K562 (cell line): Measurements from ENCODE around the gene BMP2K. TPM values are rescaled to one million over a fixed set of nuclear protein-coding genes. Genes with fewer than 3 reads are reported as not detected.

Source experiments
- ATAC-seq: fragments of 200-7000 bp; cut with Tn5 transposase; 3 replicates; pipeline ENCODE4 v1.9.1; 2020; ENCODE audit warnings: moderate library complexity
- BruUV-seq: library from RNA; stranded (reverse); fragments of 400-500 nt; replicated peaks from 2 replicates; lab custom pipeline; 2021; lab: Mats Ljungman, UMichigan
- CTCF ChIA-PET: fragments of 300-600 bp; formaldehyde crosslinking; extraction: SDS; loops from one replicate; lab custom pipeline; 2021; ENCODE audit warnings: low intra/inter-chr PET ratio; lab: Yijun Ruan, JAX
- POLR2A ChIA-PET: fragments of 300-600, 350-650 bp; sonication (Branson Sonifier 250); formaldehyde crosslinking; extraction: SDS; loops from one replicate; lab custom pipeline; 2021; ENCODE audit warnings: antibody characterized with exemption, inconsistent platforms; lab: Yijun Ruan, JAX
- DNase-seq, 4 experiments: peaks; one replicate each; pipeline versions ENCODE4 v3.0.0 to v3.0.0-alpha.2; 2011 to 2018; ENCODE audit warnings: low spot score in 3 of 4, mixed read lengths in 3 of 4; ENCODE audit errors: extremely low read depth in 1 of 4
- FAIRE-seq: peaks from 2 replicates; lab custom pipeline; 2011; peaks lifted over from hg19 to GRCh38; lab: Jason Lieb, UNC
- H2AFZ ChIP-seq: 2 replicates; pipeline ENCODE4 v1.6.0; 2011; ENCODE audit warnings: low read depth, low read length, control low read depth, inconsistent platforms
- H3K27ac ChIP-seq: fragments of 200-600 bp; 3 replicates; pipeline ENCODE4 v1.8.0; 2011; ENCODE audit warnings: low read depth, mild to moderate bottlenecking, control low read depth, inconsistent platforms, low read length, moderate library complexity, mixed read lengths; ENCODE audit errors: extremely low read depth
- H3K27me3 ChIP-seq, 2 experiments: fragments of 300-600 bp in 1 of 2; 2 replicates in 1 of 2; 3 replicates in 1 of 2; pipeline versions ENCODE4 v1.6.0 to v1.8.0; 2011; ENCODE audit warnings: inconsistent platforms in 2 of 2, low read length in 2 of 2, mild to moderate bottlenecking in 1 of 2, mixed read lengths in 1 of 2, moderate library complexity in 1 of 2; ENCODE audit not compliant: control insufficient read depth in 2 of 2, insufficient read depth in 2 of 2
- H3K36me3 ChIP-seq: fragments of 300-600 bp; 3 replicates; pipeline ENCODE4 v1.8.0; 2011; ENCODE audit warnings: mild to moderate bottlenecking, low read length, inconsistent platforms; ENCODE audit not compliant: control insufficient read depth, insufficient read depth
- H3K4me1 ChIP-seq, 2 experiments: fragments of 200-600 bp in 1 of 2; replicated peaks in 1 of 2; 2 replicates in 1 of 2; 3 replicates in 1 of 2; pipeline versions ENCODE4 v1.5.1 to v1.8.0; 2011; ENCODE audit warnings: inconsistent platforms in 2 of 2, low read length in 2 of 2, mild to moderate bottlenecking in 1 of 2, mixed read lengths in 1 of 2, moderate library complexity in 1 of 2; ENCODE audit not compliant: control insufficient read depth in 2 of 2, insufficient read depth in 2 of 2
- H3K4me2 ChIP-seq: 2 replicates; pipeline ENCODE4 v1.6.1; 2011; ENCODE audit warnings: low read length, control low read depth, inconsistent platforms, mixed read lengths; ENCODE audit not compliant: insufficient read depth
- H3K4me3 ChIP-seq: fragments of 200-600 bp; sonication (generic), shearing (Covaris generic); 2 replicates; pipeline ENCODE4 v1.5.1; 2016; ENCODE audit warnings: control low read depth, inconsistent platforms
- H3K79me2 ChIP-seq: fragments of 200-600 bp; 3 replicates; pipeline ENCODE4 v1.8.0; 2011; ENCODE audit warnings: low read length, inconsistent platforms; ENCODE audit not compliant: control insufficient read depth, insufficient read depth
- H3K9ac ChIP-seq, 2 experiments: 2 replicates each; pipeline versions ENCODE4 v1.6.0 to v1.6.1; 2011; ENCODE audit warnings: low read depth in 2 of 2, low read length in 2 of 2, control low read depth in 1 of 2, inconsistent platforms in 1 of 2, mild to moderate bottlenecking in 1 of 2, mixed read lengths in 1 of 2; ENCODE audit not compliant: insufficient read depth in 1 of 2
- H3K9me1 ChIP-seq: one replicate; pipeline ENCODE4 v1.6.0; 2011; ENCODE audit warnings: inconsistent platforms, mild to moderate bottlenecking, low read length, moderate library complexity; ENCODE audit not compliant: control insufficient read depth, insufficient read depth
- H3K9me3 ChIP-seq: replicated peaks from 2 replicates; pipeline ENCODE4 v1.5.1; 2011; ENCODE audit warnings: low read depth, low read length, inconsistent platforms; ENCODE audit not compliant: control insufficient read depth, insufficient read depth
- H4K20me1 ChIP-seq: replicated peaks from 2 replicates; pipeline ENCODE4 v1.6.1; 2011; ENCODE audit warnings: low read length, inconsistent platforms, mixed read lengths; ENCODE audit not compliant: control insufficient read depth, insufficient read depth
- HMG20B ChIP-seq: fragments of 250-450 bp; sonication (Bioruptor Pico); IDR thresholded peaks from 2 replicates; pipeline ENCODE4 v1.5.0; 2021; ENCODE audit warnings: mild to moderate bottlenecking
- KHSRP ChIP-seq: fragments of 450-650 bp; IDR thresholded peaks from 2 replicates; pipeline ENCODE4 v1.6.1; 2017
- POLR2H ChIP-seq: IDR thresholded peaks from 2 replicates; pipeline ENCODE4 v1.6.1; 2016; ENCODE audit warnings: missing genetic modification characterization, low read depth, mild to moderate bottlenecking, control low read depth, missing compliant biosample characterization, moderate library complexity
- SMARCA4 ChIP-seq: fragments of 450-650 bp; IDR thresholded peaks from 2 replicates; pipeline ENCODE4 v1.6.1; 2016
- WGBS: fragments of 100-300 bp; shearing (Covaris generic); methylation state at CpG from one replicate; pipeline ENCODE4 v1.1.6; 2016; ENCODE audit warnings: low coverage, mixed read lengths; ENCODE audit not compliant: insufficient coverage; ENCODE audit errors: missing lambda C conversion rate; 5-methylcytosine and 5-hydroxymethylcytosine counted together
- in situ Hi-C: fragments of 300-500 bp; cut with MboI; formaldehyde crosslinking; loops from 4 replicates; pipeline ENCODE4 v1.15.0; 2018; ENCODE audit warnings: inconsistent platforms, mixed read lengths
- intact Hi-C: fragments of 100-400 bp; cut with micrococcal nuclease; formaldehyde crosslinking; loops from 2 replicates; pipeline ENCODE4 v1.14.2; 2022
- polyA plus RNA-seq, 8 experiments: library from polyadenylated mRNA; depleted of rRNA in 4 of 8; stranded (reverse) in 5 of 8; unstranded in 3 of 8; fragments of >200 nt; fragmentation: Nextera tagmentation in 2 of 8; fragmentation: Illumina TruSeq in 1 of 8; extraction: Ambion mirVana in 2 of 8; extraction: Trizol in 1 of 8; gene quantifications; 2 replicates each; pipeline versions ENCODE4 v1.2.1 to v1.2.3, GENCODE V29; 2011 to 2014; ENCODE audit warnings: inconsistent platforms in 1 of 8, missing spikeins in 1 of 8
- total RNA-seq, 7 experiments: library from RNA; depleted of rRNA in 6 of 7; stranded (reverse); fragments of >200 nt in 6 of 7; fragmentation: Illumina TruSeq in 2 of 7; extraction: Trizol in 2 of 7; gene quantifications; 2 replicates each; pipeline versions ENCODE4 v1.2.1 to v1.2.3, GENCODE V29; 2011 to 2021; ENCODE audit warnings: low replicate concordance in 1 of 7
- TF ChIP-seq, protein P1 (sequence below): fragments of 450-650 bp; IDR thresholded peaks from 2 replicates; pipeline ENCODE4 v1.6.1; 2018; ENCODE audit not compliant: partially characterized antibody
- TF ChIP-seq, protein P2 (sequence below): sonication (generic); formaldehyde crosslinking; IDR thresholded peaks from 2 replicates; pipeline ENCODE4 v1.8.0; 2022; ENCODE audit warnings: mild to moderate bottlenecking, low read depth, missing genetic modification reagents

BMP2K gene
- total and polyA plus RNA-seq, 9 of the 15 experiments (the other 6 are each of a cell fraction or from before 2014, with no cell fraction given), result 17.0 to 217 (median 104) TPM

DNA sequence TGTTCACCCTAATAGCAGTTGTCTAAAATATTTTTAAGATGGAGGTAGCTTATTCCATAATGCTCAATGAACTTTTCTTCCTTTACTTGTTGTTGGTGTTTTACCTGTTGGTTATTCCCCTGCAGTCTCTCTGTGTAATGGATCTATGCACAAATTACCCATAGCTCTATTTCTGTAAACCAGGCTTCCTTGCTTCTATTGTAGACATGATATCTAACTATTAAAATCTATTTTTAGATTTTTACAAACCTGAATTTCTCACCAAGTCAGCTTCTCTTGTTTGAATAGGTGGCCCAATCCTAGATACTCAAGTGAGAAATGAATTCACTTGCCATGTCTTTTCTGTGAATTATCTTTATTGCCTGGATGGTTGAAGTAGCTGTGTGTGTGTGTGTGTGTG, 24.8 kb downstream of the BMP2K start:
- TF ChIP-seq SMARCA4, result 0 out of 2 replicates have a peak, but pooled peaks have one; percentile 37
- TF ChIP-seq KHSRP, result no peak
- H3K27ac ChIP-seq, result peak overlapping the region; percentile 55; the same call in 2 of the 3 replicates
- peaks cover 9% of the 10 kb centered on the region; the same call in 1 of the 2 replicates for H4K20me1 ChIP-seq
- intact Hi-C loops, result no loop called here
- BruUV-seq, result no TSS peak
- DNase-seq (no peak), ATAC-seq (peak; percentile 13), FAIRE-seq (no peak)
- H3K36me3 ChIP-seq, result peaks cover 63% of the 10 kb centered on the region
- H3K9me3 ChIP-seq, result 0 out of 2 replicates have a peak, but pooled peaks cover under 1% of the 10 kb centered on the region
- peaks cover 0 to 27% of the 10 kb centered on the region in 2 experiments; a peak in 3 of 5 replicates for H3K4me1 ChIP-seq
- no peaks in the 10 kb centered on the region for H3K9me1 ChIP-seq
- ChIA-PET POLR2A (interaction anchor here (0.8 to 1.6 kb wide), 7 partner anchors 9 to 179 kb away, joined by 3 to 5 read pairs (median 3); no protein-coding TSS in a partner anchor), CTCF (no interaction called here)
- in situ Hi-C loops, result no loop called here
- H3K4me2 ChIP-seq, result no peak overlapping the region
- H3K4me3 ChIP-seq, result no peak overlapping the region
- no peak overlapping the region for H3K9ac ChIP-seq
- no peaks in the 10 kb centered on the region for H3K27me3 ChIP-seq
- peaks cover 97% of the 10 kb centered on the region for H3K79me2 ChIP-seq
- no peak overlapping the region for H2AFZ ChIP-seq

DNA sequence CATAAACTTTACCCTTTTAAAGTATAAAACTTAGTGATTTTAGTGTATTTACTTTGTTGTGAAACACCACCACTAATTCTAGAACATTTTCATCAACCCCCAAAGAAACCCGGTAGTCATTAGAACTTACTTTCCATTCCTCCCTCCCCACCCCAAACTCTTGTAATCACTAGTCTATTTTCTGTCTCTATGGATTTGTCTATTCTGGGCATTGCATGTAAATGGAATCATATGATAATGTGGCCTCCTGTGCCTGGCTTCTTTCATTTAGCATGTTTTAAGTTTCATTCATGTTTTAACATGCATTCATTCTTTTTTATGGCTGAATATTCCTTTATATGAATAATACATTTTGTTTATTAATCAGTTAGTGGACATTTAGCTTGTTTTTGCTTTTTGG, 27.8 kb downstream of the BMP2K start:
- Histone ChIP-seq H3K36me3 (peaks cover 50% of the 10 kb centered on the region), H3K27me3 (no peaks in the 10 kb centered on the region), H3K4me1 (peaks cover 0 to 27% of the 10 kb centered on the region in 2 experiments; a peak in 3 of 5 replicates), H3K9me3 (peaks cover 4% of the 10 kb centered on the region; the same call in 1 of the 2 replicates), H3K4me3 (no peak overlapping the region), H2AFZ (no peak overlapping the region), H3K9ac (no peak overlapping the region), H3K79me2 (peaks cover 100% of the 10 kb centered on the region), H3K9me1 (no peaks in the 10 kb centered on the region), H3K27ac (no peak overlapping the region), H3K4me2 (no peak overlapping the region), H4K20me1 (peaks cover 9% of the 10 kb centered on the region; the same call in 1 of the 2 replicates)
- no peak for DNase-seq
- intact Hi-C loops (no loop called here), in situ Hi-C loops (no loop called here)
- 69% methylated on average over 1 of the region's 1 CpG for WGBS
- ATAC-seq, result no peak
- CTCF ChIA-PET, result no interaction called here
- BruUV-seq, result no TSS peak
- POLR2A ChIA-PET, result no interaction called here
- TF ChIP-seq, protein P1, sequence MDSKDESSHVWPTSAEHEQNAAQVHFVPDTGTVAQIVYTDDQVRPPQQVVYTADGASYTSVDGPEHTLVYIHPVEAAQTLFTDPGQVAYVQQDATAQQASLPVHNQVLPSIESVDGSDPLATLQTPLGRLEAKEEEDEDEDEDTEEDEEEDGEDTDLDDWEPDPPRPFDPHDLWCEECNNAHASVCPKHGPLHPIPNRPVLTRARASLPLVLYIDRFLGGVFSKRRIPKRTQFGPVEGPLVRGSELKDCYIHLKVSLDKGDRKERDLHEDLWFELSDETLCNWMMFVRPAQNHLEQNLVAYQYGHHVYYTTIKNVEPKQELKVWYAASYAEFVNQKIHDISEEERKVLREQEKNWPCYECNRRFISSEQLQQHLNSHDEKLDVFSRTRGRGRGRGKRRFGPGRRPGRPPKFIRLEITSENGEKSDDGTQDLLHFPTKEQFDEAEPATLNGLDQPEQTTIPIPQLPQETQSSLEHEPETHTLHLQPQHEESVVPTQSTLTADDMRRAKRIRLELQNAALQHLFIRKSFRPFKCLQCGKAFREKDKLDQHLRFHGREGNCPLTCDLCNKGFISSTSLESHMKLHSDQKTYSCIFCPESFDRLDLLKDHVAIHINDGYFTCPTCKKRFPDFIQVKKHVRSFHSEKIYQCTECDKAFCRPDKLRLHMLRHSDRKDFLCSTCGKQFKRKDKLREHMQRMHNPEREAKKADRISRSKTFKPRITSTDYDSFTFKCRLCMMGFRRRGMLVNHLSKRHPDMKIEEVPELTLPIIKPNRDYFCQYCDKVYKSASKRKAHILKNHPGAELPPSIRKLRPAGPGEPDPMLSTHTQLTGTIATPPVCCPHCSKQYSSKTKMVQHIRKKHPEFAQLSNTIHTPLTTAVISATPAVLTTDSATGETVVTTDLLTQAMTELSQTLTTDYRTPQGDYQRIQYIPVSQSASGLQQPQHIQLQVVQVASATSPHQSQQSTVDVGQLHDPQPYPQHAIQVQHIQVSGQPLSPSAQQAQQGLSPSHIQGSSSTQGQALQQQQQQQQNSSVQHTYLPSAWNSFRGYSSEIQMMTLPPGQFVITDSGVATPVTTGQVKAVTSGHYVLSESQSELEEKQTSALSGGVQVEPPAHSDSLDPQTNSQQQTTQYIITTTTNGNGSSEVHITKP, result no peak
- no peak for TF ChIP-seq HMG20B (CRISPR knock-in tag)
- 0 out of 2 replicates have a peak, but pooled peaks have one; percentile 16 for TF ChIP-seq POLR2H
- TF ChIP-seq, protein P2, sequence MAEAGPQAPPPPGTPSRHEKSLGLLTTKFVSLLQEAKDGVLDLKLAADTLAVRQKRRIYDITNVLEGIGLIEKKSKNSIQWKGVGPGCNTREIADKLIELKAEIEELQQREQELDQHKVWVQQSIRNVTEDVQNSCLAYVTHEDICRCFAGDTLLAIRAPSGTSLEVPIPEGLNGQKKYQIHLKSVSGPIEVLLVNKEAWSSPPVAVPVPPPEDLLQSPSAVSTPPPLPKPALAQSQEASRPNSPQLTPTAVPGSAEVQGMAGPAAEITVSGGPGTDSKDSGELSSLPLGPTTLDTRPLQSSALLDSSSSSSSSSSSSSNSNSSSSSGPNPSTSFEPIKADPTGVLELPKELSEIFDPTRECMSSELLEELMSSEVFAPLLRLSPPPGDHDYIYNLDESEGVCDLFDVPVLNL (CRISPR knock-in tag), result no peak
- FAIRE-seq, result no peak
